GM12878 (cell line): ENCODE measurements around the gene DFFB. TPM values are rescaled to one million over a fixed set of nuclear protein-coding genes. Genes with fewer than 3 reads are reported as not detected.

ENCODE experiments used
- EED ChIP-seq: sonication (generic); IDR thresholded peaks from 2 replicates; pipeline ENCODE4 v1.6.1; 2016; ENCODE audit warnings: antibody characterized with exemption, low read depth
- FOS ChIP-seq: IDR thresholded peaks from 3 replicates; pipeline ENCODE4 v1.6.1; 2011; ENCODE audit warnings: borderline replicate concordance; ENCODE audit not compliant: insufficient read length; ENCODE audit errors: extremely low read depth
- GABPA ChIP-seq: IDR thresholded peaks from 2 replicates; pipeline ENCODE4 v1.6.1; 2014; ENCODE audit warnings: antibody characterized with exemption, low read depth, mild to moderate bottlenecking, inconsistent platforms
- IKZF1 ChIP-seq: fragments of 450-650 bp; conservative IDR thresholded peaks from 2 replicates; pipeline ENCODE4 v1.6.1; 2017; ENCODE audit warnings: antibody characterized with exemption, mild to moderate bottlenecking
- IRF4 ChIP-seq: IDR thresholded peaks from 2 replicates; pipeline ENCODE4 v1.6.1; 2011; ENCODE audit warnings: low read depth, low read length
- NFXL1 ChIP-seq: fragments of 450-650 bp; IDR thresholded peaks from 2 replicates; pipeline ENCODE4 v1.6.1; 2017; ENCODE audit warnings: antibody characterized with exemption, mild to moderate bottlenecking, borderline replicate concordance
- NR2C1 ChIP-seq: fragments of 450-650 bp; IDR thresholded peaks from 2 replicates; pipeline ENCODE4 v1.6.1; 2017; ENCODE audit warnings: antibody characterized with exemption, mild to moderate bottlenecking, moderate library complexity
- NR2C2 ChIP-seq: IDR thresholded peaks from 2 replicates; pipeline ENCODE4 v1.6.1; 2011; ENCODE audit warnings: borderline replicate concordance, low read depth; ENCODE audit not compliant: control insufficient read depth, insufficient read length
- POLR2AphosphoS2 ChIP-seq: IDR thresholded peaks from 2 replicates; pipeline ENCODE4 v1.6.1; 2011; ENCODE audit warnings: low read depth, mild to moderate bottlenecking, low read length, improper control_type of control experiment, moderate library complexity
- RB1 ChIP-seq: fragments of 450-650 bp; formaldehyde crosslinking; IDR thresholded peaks from 2 replicates; pipeline ENCODE4 v1.6.1; 2017; ENCODE audit warnings: mild to moderate bottlenecking, borderline replicate concordance
- SIX5 ChIP-seq: IDR thresholded peaks from 2 replicates; pipeline ENCODE4 v1.6.1; 2011; ENCODE audit warnings: mild to moderate bottlenecking, low read depth, low read length, moderate library complexity; ENCODE audit not compliant: severe bottlenecking
- SPI1 ChIP-seq: IDR thresholded peaks from 2 replicates; pipeline ENCODE4 v1.6.1; 2011; ENCODE audit warnings: low read depth, mild to moderate bottlenecking, low read length, moderate library complexity, borderline replicate concordance; ENCODE audit not compliant: insufficient read depth
- SREBF2 ChIP-seq: IDR thresholded peaks from 2 replicates; pipeline ENCODE4 v1.6.1; 2012; ENCODE audit warnings: mild to moderate bottlenecking, low read length
- STAT1 ChIP-seq: fragments of 450-650 bp; conservative IDR thresholded peaks from 2 replicates; pipeline ENCODE4 v1.6.1; 2014; ENCODE audit warnings: antibody characterized with exemption, mild to moderate bottlenecking
- ZNF217 ChIP-seq: fragments of 450-650 bp; IDR thresholded peaks from 2 replicates; pipeline ENCODE4 v1.6.1; 2017; ENCODE audit warnings: antibody characterized with exemption, mild to moderate bottlenecking
- polyA plus RNA-seq, 11 experiments: library from polyadenylated mRNA; depleted of rRNA in 4 of 11; unstranded in 6 of 11; stranded (reverse) in 5 of 11; fragments of >200 nt; fragmentation: Nextera tagmentation in 4 of 11; fragmentation: Illumina TruSeq in 1 of 11; extraction: Ambion mirVana in 4 of 11; extraction: Trizol in 1 of 11; gene quantifications; 1 replicate in 1 of 11; 2 replicates in 10 of 11; pipeline versions ENCODE4 v1.2.1 to v1.2.3, GENCODE V29; 2011 to 2016; ENCODE audit warnings: inconsistent platforms in 2 of 11, missing spikeins in 2 of 11, low read depth in 1 of 11
- total RNA-seq, 4 experiments: library from RNA; depleted of rRNA in 3 of 4; stranded (reverse); fragments of >200 nt in 3 of 4; fragmentation: Illumina TruSeq in 1 of 4; extraction: Trizol in 1 of 4; gene quantifications; 2 replicates each; pipeline versions ENCODE4 v1.2.1 to v1.2.3, GENCODE V29; 2013 to 2021
- TF ChIP-seq, protein P1 (sequence below): fragments of 450-650 bp; formaldehyde crosslinking; IDR thresholded peaks from 2 replicates; pipeline ENCODE4 v1.4.0; 2022; ENCODE audit warnings: mild to moderate bottlenecking, moderate library complexity
- TF ChIP-seq, protein P2 (sequence below): fragments of 450-650 bp; IDR thresholded peaks from 2 replicates; pipeline ENCODE4 v1.6.1; 2016; ENCODE audit warnings: mild to moderate bottlenecking
- TF ChIP-seq, protein P3 (sequence below): IDR thresholded peaks from 2 replicates; pipeline ENCODE4 v1.6.1; 2011; ENCODE audit warnings: borderline replicate concordance, low read depth, mild to moderate bottlenecking, moderate library complexity, mixed read lengths, low read length; ENCODE audit not compliant: insufficient read depth; ENCODE audit errors: extremely low read length
- TF ChIP-seq, protein P4 (sequence below): IDR thresholded peaks from 2 replicates; pipeline ENCODE4 v1.6.1; 2012; ENCODE audit warnings: mild to moderate bottlenecking, low read depth, low read length

DFFB gene
- total and polyA plus RNA-seq, 10 of the 15 experiments (the other 5 are each of a cell fraction or from before 2014, with no cell fraction given) = 2.7 to 10.7 (median 6.5) TPM

DNA sequence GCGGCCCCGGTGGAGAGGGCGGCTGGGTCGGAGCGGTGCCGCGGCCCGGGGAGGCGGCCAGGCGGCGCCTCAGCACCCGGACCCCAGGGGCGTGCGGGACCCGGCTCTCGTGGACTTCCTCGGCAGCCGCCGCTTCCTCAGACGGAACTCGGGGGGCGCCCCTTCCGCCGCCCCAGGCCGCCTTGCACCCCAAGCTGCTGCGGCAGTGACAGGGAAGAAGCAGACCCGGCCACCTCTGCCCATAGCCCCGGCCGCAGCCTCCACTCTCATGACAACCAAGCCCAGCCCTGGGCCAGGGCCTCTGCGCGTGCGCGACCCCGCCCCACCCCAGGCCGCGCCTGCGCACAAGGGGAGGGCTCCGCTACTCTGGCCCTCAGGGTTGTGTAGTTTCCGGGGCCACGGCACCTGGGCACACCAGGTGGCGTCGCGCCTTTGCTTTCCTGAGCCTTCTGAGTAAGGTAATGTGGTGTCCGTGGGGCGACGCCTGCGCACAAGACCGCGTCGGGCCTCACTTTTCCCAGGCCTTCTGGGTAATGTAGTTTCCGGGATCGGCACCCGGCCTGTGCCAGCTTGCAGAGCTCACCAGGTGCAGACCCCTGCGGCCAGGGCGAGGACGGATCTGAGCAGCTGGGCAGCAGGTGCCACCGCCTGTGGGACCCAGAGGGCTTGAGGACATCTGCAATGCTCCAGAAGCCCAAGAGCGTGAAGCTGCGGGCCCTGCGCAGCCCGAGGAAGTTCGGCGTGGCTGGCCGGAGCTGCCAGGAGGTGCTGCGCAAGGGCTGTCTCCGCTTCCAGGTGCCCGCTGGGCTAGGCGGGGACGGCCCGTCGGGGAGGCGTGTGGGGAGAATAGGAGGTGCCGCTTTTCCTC, at the start of gene DFFB, which contains the start of gene CEP104 (continued):
- TF ChIP-seq, protein P1, sequence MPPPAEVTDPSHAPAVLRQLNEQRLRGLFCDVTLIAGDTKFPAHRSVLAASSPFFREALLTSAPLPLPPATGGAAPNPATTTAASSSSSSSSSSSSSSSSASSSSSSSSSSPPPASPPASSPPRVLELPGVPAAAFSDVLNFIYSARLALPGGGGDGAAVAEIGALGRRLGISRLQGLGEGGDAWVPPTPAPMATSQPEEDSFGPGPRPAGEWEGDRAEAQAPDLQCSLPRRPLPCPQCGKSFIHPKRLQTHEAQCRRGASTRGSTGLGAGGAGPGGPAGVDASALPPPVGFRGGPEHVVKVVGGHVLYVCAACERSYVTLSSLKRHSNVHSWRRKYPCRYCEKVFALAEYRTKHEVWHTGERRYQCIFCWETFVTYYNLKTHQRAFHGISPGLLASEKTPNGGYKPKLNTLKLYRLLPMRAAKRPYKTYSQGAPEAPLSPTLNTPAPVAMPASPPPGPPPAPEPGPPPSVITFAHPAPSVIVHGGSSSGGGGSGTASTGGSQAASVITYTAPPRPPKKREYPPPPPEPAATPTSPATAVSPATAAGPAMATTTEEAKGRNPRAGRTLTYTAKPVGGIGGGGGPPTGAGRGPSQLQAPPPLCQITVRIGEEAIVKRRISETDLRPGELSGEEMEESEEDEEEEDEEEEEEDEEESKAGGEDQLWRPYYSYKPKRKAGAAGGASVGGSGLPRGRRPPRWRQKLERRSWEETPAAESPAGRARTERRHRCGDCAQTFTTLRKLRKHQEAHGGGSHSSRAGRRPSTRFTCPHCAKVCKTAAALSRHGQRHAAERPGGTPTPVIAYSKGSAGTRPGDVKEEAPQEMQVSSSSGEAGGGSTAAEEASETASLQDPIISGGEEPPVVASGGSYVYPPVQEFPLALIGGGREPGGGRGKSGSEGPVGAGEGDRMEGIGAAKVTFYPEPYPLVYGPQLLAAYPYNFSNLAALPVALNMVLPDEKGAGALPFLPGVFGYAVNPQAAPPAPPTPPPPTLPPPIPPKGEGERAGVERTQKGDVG (CRISPR knock-in tag) = no peak
- TF ChIP-seq, protein P2, sequence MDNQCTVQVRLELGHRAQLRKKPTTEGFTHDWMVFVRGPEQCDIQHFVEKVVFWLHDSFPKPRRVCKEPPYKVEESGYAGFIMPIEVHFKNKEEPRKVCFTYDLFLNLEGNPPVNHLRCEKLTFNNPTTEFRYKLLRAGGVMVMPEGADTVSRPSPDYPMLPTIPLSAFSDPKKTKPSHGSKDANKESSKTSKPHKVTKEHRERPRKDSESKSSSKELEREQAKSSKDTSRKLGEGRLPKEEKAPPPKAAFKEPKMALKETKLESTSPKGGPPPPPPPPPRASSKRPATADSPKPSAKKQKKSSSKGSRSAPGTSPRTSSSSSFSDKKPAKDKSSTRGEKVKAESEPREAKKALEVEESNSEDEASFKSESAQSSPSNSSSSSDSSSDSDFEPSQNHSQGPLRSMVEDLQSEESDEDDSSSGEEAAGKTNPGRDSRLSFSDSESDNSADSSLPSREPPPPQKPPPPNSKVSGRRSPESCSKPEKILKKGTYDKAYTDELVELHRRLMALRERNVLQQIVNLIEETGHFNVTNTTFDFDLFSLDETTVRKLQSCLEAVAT = no peak
- peak; percentile 99 for TF ChIP-seq IKZF1
- TF ChIP-seq STAT1 = no peak; the same call in 1 of the 2 replicates
- TF ChIP-seq, protein P3, sequence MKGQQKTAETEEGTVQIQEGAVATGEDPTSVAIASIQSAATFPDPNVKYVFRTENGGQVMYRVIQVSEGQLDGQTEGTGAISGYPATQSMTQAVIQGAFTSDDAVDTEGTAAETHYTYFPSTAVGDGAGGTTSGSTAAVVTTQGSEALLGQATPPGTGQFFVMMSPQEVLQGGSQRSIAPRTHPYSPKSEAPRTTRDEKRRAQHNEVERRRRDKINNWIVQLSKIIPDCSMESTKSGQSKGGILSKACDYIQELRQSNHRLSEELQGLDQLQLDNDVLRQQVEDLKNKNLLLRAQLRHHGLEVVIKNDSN = peak; percentile 10
- no peak for TF ChIP-seq FOS
- TF ChIP-seq SPI1 = no peak
- no peak for TF ChIP-seq NR2C2
- TF ChIP-seq SREBF2 = no peak
- TF ChIP-seq NFXL1 = no peak
- no peak for TF ChIP-seq EED
- TF ChIP-seq, protein P4, sequence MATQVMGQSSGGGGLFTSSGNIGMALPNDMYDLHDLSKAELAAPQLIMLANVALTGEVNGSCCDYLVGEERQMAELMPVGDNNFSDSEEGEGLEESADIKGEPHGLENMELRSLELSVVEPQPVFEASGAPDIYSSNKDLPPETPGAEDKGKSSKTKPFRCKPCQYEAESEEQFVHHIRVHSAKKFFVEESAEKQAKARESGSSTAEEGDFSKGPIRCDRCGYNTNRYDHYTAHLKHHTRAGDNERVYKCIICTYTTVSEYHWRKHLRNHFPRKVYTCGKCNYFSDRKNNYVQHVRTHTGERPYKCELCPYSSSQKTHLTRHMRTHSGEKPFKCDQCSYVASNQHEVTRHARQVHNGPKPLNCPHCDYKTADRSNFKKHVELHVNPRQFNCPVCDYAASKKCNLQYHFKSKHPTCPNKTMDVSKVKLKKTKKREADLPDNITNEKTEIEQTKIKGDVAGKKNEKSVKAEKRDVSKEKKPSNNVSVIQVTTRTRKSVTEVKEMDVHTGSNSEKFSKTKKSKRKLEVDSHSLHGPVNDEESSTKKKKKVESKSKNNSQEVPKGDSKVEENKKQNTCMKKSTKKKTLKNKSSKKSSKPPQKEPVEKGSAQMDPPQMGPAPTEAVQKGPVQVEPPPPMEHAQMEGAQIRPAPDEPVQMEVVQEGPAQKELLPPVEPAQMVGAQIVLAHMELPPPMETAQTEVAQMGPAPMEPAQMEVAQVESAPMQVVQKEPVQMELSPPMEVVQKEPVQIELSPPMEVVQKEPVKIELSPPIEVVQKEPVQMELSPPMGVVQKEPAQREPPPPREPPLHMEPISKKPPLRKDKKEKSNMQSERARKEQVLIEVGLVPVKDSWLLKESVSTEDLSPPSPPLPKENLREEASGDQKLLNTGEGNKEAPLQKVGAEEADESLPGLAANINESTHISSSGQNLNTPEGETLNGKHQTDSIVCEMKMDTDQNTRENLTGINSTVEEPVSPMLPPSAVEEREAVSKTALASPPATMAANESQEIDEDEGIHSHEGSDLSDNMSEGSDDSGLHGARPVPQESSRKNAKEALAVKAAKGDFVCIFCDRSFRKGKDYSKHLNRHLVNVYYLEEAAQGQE = no peak
- no peak for TF ChIP-seq GABPA
- TF ChIP-seq NR2C1 = peak; percentile 35
- TF ChIP-seq SIX5 = peak; percentile 80
- no peak for TF ChIP-seq IRF4
- 0 out of 2 replicates have a peak, but pooled peaks have one; percentile 23 for TF ChIP-seq RB1
- no peak for TF ChIP-seq ZNF217
- no peak for TF ChIP-seq POLR2AphosphoS2
